Measurements from ENCODE around the gene THOC2.

The THOC2 gene

DNA sequence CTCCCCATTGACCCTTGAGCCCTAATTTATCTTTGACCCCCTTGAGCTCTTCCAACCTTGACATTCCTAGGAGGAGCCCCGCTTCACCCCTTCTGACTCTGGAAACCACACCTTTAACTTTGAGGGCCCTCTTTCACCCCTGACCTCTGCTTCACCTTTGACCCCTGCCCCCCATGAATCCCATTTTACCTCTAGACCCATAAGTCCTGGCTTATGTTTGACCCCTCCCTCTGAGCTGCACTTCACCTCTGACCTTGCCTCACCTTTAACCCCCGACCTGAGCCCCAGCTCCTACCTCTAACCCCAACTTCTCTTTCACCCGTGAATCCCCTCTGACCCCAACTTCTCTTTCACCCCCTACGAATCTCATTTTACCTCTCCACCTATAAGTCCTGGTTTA is 169.7 kb downstream of the THOC2 start:
- no peak for DNase-seq

GRCh38 chrX:123562342-123563146 is 170.3 kb downstream of the THOC2 start:
- no peak for DNase-seq

- DNase-seq, result no peak
These were observed 171.2 kb downstream of the THOC2 start for GRCh38 chrX:123561439-123562215.

- DNase-seq, result no peak
These were observed 182.0 kb downstream of the THOC2 start for GRCh38 chrX:123550829-123551228.
